Measurements from ENCODE around the gene ADAMTS7. TPM values are rescaled to one million over a fixed set of nuclear protein-coding genes. Genes with fewer than 3 reads are reported as not detected.
"Not testable (repeated sequence)": the region's sequence is repeated elsewhere in the genome, so short reads cannot be mapped to it uniquely, and the experiment has no call there.

ADAMTS7 gene
- total and polyA plus RNA-seq, 7 donors: 0.32 to 1.3 (median 0.74) TPM

DNA sequence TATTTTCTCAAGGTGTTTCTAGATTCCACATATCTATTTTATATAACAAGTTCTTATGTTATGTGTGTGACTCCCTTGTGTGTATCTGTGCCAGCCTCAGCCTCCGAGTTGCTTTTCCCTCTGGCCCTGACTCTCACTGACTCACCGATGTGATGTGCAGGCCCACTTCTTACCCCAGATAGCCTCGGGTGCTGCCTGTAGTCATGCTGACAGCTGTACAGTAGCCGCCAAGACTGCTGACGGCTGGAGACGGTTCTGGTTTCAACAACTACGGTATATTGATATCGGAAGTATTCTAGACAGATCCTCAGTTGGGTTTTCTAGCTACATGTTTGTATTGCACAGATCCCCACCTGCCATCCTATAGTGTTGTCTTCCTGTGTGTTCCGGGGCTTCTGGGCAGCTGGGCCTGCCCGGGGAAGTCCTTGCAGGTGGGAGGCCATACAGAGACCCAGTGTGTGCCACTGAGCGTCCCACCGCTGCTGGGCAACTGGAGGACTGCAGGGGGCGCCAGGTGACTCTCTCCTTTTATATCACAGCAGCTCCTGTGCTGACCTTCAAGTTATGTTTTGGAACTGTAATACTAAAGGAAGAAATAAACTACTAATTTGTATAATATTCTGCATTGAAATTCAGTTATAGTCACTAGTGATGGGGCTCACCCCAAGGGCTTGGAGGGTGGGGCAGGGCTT, 55.2 kb downstream of the ADAMTS7 start:
- Histone ChIP-seq H3K27ac (peak overlapping the region; percentile 88), H3K4me1 (peaks cover 27% of the 10 kb centered on the region)
- not testable (repeated sequence) for H3K9me3 ChIP-seq; H3K36me3 ChIP-seq (ENCODE audit: insufficient read depth in 1 of 2, low read depth in 1 of 2); H3K27me3 ChIP-seq (ENCODE audit: insufficient read depth in 3 of 3, low read length in 2 of 3); H3K4me3 ChIP-seq
- peak; percentile 75 to 88 for DNase-seq
- TF ChIP-seq, protein P1, sequence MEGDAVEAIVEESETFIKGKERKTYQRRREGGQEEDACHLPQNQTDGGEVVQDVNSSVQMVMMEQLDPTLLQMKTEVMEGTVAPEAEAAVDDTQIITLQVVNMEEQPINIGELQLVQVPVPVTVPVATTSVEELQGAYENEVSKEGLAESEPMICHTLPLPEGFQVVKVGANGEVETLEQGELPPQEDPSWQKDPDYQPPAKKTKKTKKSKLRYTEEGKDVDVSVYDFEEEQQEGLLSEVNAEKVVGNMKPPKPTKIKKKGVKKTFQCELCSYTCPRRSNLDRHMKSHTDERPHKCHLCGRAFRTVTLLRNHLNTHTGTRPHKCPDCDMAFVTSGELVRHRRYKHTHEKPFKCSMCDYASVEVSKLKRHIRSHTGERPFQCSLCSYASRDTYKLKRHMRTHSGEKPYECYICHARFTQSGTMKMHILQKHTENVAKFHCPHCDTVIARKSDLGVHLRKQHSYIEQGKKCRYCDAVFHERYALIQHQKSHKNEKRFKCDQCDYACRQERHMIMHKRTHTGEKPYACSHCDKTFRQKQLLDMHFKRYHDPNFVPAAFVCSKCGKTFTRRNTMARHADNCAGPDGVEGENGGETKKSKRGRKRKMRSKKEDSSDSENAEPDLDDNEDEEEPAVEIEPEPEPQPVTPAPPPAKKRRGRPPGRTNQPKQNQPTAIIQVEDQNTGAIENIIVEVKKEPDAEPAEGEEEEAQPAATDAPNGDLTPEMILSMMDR (IDR thresholded peaks at IDR 0.05): peak; percentile 41
- peak; percentile 72 to 81 (median 79) for ATAC-seq
- intact Hi-C loops (cut with DNase I): loop anchor here in 1 of 2 donors (10.0 kb wide), 1 partner anchor 451 kb away; no protein-coding TSS in a partner anchor
- WGBS, 3 donors: 15 to 23% (median 19%) methylated on average over 12 to 13 of the region's 13 CpGs

DNA sequence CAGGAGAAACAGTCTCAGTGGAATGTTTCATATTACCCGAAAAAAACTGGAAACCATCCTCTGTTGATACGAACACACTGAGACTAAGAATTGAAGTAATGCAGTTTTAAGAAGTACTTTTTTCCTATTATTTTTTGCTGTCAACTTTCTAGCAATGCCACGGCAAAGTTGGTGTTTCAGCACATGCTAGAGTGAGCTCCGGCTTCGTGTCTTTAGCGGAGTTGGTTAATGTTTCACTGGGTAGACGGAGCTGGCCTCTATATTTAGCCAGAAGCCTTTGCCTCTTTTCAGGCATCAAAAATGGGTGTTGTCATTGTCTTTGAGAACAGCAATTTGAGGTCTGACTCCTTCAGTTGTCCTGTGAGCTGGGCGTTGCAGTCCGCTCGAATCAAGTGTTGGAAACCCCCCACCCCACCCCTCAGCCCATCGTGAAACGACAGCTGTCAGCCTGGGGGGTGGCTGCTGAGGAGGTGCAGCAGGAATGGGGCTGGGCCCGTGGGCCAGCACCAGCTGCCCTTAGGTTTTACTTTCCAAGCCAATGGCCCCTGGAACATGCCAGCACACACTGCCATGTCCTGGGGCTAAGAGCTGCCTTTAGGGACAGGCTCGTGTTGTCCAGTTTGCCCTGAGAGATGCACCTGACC, 56.5 kb downstream of the ADAMTS7 start:
- 28 to 51% (median 31%) methylated on average over 13 to 14 of the region's 14 CpGs for WGBS, 3 donors

DNA sequence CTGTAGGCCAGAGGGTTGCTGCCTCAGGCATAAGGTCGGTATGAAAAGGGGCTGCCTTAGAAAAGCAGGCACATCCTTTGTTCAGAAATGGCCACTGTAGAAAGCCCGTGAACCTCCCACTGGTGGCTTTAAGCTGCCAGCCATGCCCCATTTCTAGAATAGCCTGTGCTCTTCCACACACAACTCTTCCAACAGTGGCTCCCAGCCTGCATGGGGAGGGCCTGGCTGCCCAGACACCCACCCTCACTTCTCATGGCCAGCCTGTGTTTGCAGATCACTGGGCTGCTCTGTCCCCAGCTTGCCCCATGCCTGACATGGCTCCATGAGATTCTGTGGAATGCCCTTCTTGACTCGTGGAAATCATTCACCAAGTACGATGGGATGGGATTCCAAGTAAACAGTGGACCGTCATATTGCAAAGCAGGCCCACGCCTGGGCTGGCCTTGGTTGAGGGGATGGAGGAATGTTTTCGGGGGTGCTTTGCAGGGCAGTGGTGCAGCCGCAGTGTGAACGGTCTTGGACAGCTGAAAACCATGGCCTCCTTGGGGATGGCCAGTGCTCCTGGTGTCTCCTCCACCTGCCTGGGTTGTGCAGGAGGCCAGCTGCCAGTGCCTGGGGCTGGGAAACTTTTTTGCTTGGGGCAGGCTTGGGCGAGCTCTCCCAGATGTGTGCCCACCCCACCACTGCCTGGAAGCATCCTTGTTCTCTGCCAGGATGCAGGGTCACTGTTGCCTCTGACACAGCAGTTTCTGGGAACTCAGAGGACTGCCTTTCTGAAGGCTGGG, 57.3 kb downstream of the ADAMTS7 start:
- H3K4me1 ChIP-seq: peaks cover 25% of the 10 kb centered on the region
- H3K9me3 ChIP-seq; H3K27me3 ChIP-seq (ENCODE audit: insufficient read depth in 3 of 3, low read length in 2 of 3); H3K4me3 ChIP-seq; H3K36me3 ChIP-seq (ENCODE audit: insufficient read depth in 1 of 2, low read depth in 1 of 2); ATAC-seq; H3K27ac ChIP-seq: not testable (repeated sequence)
- peak; percentile 3 to 42 for DNase-seq
- WGBS, 3 donors: 78 to 88% (median 84%) methylated on average over 9 to 10 of the region's 10 CpGs
- intact Hi-C loops (cut with DNase I): loop anchor here (5.0 to 10.0 kb wide), 2 partner anchors 137 to 449 kb away; no protein-coding TSS in a partner anchor

More for the DNA sequence above, 56.5 kb downstream of the ADAMTS7 start:
- not testable (repeated sequence) for H3K27me3 ChIP-seq (ENCODE audit: insufficient read depth in 3 of 3, low read length in 2 of 3); ATAC-seq; H3K4me3 ChIP-seq; H3K9me3 ChIP-seq; H3K36me3 ChIP-seq (ENCODE audit: insufficient read depth in 1 of 2, low read depth in 1 of 2)
- peak overlapping the region; percentile 58 for H3K27ac ChIP-seq
- intact Hi-C loops (cut with DNase I): loop anchor here (5.0 to 10.0 kb wide), 2 partner anchors 137 to 450 kb away; no protein-coding TSS in a partner anchor
- peaks cover 30% of the 10 kb centered on the region for H3K4me1 ChIP-seq
- peak; percentile 7 to 43 for DNase-seq

DNA sequence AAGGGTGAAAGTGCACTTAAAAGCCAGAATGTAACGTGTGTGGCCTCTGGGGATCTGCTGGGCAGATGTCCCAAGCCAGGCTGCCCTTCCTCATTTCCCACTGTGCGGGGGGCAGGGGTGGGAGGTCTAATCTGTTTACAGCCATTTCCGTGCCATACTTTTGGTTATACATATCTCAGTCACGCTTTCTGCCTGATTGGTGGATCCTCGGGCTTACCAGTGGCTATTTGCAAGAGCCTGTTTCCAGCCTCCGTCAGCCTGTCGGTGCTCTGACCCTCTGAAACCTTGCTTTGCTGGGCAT, 58.0 kb downstream of the ADAMTS7 start:
- not testable (repeated sequence) for H3K27ac ChIP-seq; DNase-seq; ATAC-seq; H3K27me3 ChIP-seq (ENCODE audit: insufficient read depth in 3 of 3, low read length in 2 of 3); H3K36me3 ChIP-seq (ENCODE audit: insufficient read depth in 1 of 2, low read depth in 1 of 2); H3K4me3 ChIP-seq; H3K9me3 ChIP-seq
- intact Hi-C loops (cut with DNase I): loop anchor here (5.0 to 10.0 kb wide), 2 partner anchors 136 to 449 kb away; no protein-coding TSS in a partner anchor
- H3K4me1 ChIP-seq: peaks cover 25% of the 10 kb centered on the region
- 78 to 88% (median 84%) methylated on average over 5 to 7 of the region's 7 CpGs for WGBS, 3 donors

DNA sequence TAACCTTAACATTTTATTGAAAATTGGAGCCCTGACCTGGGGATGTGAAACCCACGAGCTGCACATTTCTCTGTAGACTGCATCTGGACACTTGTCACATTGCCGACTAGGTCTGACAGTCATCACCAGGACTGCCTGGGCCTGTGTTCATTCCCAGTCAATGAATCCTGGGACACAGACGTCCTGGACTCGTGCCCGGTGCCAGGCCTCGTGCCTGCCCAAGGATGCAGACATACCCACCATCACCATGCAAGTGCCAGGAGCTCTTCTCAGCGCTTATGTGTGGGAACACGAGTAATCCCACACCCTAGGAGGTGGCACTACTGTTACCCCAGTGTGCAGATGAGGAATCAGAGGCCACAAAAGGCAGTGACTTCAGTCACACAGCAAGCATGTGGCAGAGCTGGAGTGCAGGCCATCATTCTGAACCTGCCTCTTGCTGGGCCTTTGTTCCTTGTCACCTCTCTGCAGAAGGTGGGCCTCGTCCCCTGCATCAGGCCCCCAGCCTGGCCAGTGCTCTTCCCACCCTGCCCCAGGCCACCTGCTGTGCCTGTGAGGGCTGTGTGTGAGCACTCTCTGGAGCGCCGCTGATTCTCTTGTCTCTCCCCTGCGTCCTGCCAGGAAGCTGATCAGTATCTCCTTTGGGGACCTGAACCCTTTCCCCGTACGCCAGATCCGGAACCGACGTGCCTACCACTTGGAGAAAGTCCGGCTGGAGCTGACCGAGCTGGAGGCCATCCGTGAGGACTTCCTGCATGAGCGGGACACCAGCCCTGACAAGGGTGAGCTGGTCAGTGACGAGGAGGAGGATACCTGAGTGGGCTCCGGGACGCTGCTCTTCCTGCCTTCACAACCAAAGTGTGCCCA, 58.5 kb downstream of the ADAMTS7 start:
- intact Hi-C loops (cut with DNase I): loop anchor here (5.0 to 10.0 kb wide), 2 partner anchors 135 to 448 kb away; no protein-coding TSS in a partner anchor
- DNase-seq: no peak

More for the DNA sequence above, 58.5 kb downstream of the ADAMTS7 start:
- Histone ChIP-seq H3K9me3 (no peaks in the 10 kb centered on the region), H3K27ac (no peak overlapping the region), H3K4me1 (peaks cover 25% of the 10 kb centered on the region), H3K36me3 (ENCODE audit: insufficient read depth in 1 of 2, low read depth in 1 of 2) (no peaks in the 10 kb centered on the region), H3K27me3 (ENCODE audit: insufficient read depth in 3 of 3, low read length in 2 of 3) (no peaks in the 10 kb centered on the region), H3K4me3 (no peak overlapping the region)
- ATAC-seq: no peak
- TF ChIP-seq, protein P1 (IDR thresholded peaks at IDR 0.05): no peak
- 69 to 82% (median 69%) methylated on average over 18 to 24 of the region's 24 CpGs for WGBS, 3 donors
